Measurements from ENCODE around the gene F2RL1. TPM values are rescaled to one million over a fixed set of nuclear protein-coding genes. Genes with fewer than 3 reads are reported as not detected.

The F2RL1 gene
- total and polyA plus RNA-seq, 2 of the 13 experiments (the other 11 are each of a cell fraction or from before 2014, with no cell fraction given) = 9.9 to 23.0 TPM

DNA sequence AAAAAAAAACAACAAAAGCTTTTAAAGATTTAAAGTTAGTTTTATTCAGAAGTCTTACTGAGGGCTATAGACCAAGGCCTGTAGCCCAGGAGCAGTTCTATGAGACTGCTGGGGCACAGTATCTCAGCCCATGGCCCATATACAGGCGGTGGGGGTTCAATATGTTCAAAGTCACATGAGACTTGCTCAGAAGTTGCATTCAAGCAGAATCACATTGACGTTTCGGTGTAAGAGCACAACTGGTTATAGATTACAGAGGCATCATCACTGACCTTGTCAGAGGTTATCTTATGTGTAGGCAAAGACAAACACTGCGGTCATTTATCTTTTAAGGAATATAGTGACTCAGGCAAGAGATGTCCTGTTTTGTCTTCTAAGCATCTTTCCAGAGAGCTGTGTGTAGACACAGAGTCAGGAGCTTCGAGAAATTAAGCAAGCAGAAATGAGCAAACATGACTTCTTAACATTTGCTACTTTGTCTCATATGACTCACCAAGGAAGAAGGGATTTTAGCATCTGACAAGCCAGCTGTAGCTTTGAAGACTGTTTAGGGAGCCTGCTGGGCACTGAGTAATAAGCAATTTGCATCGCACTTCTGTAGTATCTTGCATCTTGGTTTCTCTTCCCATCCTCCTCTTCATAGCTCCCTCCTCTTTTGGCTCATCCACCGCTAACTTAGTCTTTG is 12.9 kb upstream of the F2RL1 start (continued):
- TF ChIP-seq FOXO1 (CRISPR knock-in tag; IDR thresholded peaks at IDR 0.05) (no peak), MAF1 (CRISPR knock-in tag; IDR thresholded peaks at IDR 0.05; ENCODE audit: borderline replicate concordance) (no peak), ZNF30 (CRISPR knock-in tag; IDR thresholded peaks at IDR 0.05) (no peak), ZNF567 (CRISPR knock-in tag; IDR thresholded peaks at IDR 0.05; ENCODE audit: borderline replicate concordance) (no peak), STAT5B (CRISPR knock-in tag; IDR thresholded peaks at IDR 0.05) (no peak), ZNF10 (CRISPR knock-in tag; IDR thresholded peaks at IDR 0.05; ENCODE audit: borderline replicate concordance, low read depth) (no peak), NFE2L1 (CRISPR knock-in tag; IDR thresholded peaks at IDR 0.05; ENCODE audit: borderline replicate concordance) (no peak), SP2 (CRISPR knock-in tag; IDR thresholded peaks at IDR 0.05) (no peak), BATF2 (CRISPR knock-in tag; IDR thresholded peaks at IDR 0.05) (no peak), ZNF616 (CRISPR knock-in tag; IDR thresholded peaks at IDR 0.05; ENCODE audit: low read depth) (no peak), MYNN (CRISPR knock-in tag; IDR thresholded peaks at IDR 0.05; ENCODE audit: low read depth) (no peak), ZNF367 (CRISPR knock-in tag; IDR thresholded peaks at IDR 0.05; ENCODE audit: borderline replicate concordance) (no peak), NAIF1 (CRISPR knock-in tag; IDR thresholded peaks at IDR 0.05; ENCODE audit: borderline replicate concordance) (no peak), FOXJ3 (CRISPR knock-in tag; IDR thresholded peaks at IDR 0.05; ENCODE audit: borderline replicate concordance) (no peak), ZNF883 (CRISPR knock-in tag; IDR thresholded peaks at IDR 0.05; ENCODE audit: not compliant biosample characterization) (no peak), PCBP2 (optimal IDR thresholded peaks at IDR 0.05; ENCODE audit: low read depth, low read length, poor library complexity, severe bottlenecking) (no peak), ONECUT2 (CRISPR knock-in tag; IDR thresholded peaks at IDR 0.05) (no peak), HNF1A (IDR thresholded peaks at IDR 0.05; ENCODE audit: low read depth) (no peak), HNF1A (CRISPR knock-in tag; IDR thresholded peaks at IDR 0.05; ENCODE audit: borderline replicate concordance) (no peak), ZNF20 (CRISPR knock-in tag; IDR thresholded peaks at IDR 0.05) (no peak), NRL (CRISPR knock-in tag; IDR thresholded peaks at IDR 0.05; ENCODE audit: borderline replicate concordance) (no peak), NR2F1 (CRISPR knock-in tag; IDR thresholded peaks at IDR 0.05) (peak; percentile 55 to 91; a peak in 3 of 4 replicates), ZNF431 (CRISPR knock-in tag; IDR thresholded peaks at IDR 0.05; ENCODE audit: borderline replicate concordance, low read depth) (no peak), GLMP (CRISPR knock-in tag; IDR thresholded peaks at IDR 0.05; ENCODE audit: borderline replicate concordance) (no peak), ATF7 (IDR thresholded peaks at IDR 0.05) (no peak), ATF7 (CRISPR knock-in tag; IDR thresholded peaks at IDR 0.05) (no peak)

Measured in HepG2 (cell line).